ENCODE data around the gene ADAP1. TPM values are rescaled to one million over a fixed set of nuclear protein-coding genes. Genes with fewer than 3 reads are reported as not detected.

Gene ADAP1
- total RNA-seq, 4 donors from 2014 or later, result 84.9 to 360 (median 169) TPM

DNA sequence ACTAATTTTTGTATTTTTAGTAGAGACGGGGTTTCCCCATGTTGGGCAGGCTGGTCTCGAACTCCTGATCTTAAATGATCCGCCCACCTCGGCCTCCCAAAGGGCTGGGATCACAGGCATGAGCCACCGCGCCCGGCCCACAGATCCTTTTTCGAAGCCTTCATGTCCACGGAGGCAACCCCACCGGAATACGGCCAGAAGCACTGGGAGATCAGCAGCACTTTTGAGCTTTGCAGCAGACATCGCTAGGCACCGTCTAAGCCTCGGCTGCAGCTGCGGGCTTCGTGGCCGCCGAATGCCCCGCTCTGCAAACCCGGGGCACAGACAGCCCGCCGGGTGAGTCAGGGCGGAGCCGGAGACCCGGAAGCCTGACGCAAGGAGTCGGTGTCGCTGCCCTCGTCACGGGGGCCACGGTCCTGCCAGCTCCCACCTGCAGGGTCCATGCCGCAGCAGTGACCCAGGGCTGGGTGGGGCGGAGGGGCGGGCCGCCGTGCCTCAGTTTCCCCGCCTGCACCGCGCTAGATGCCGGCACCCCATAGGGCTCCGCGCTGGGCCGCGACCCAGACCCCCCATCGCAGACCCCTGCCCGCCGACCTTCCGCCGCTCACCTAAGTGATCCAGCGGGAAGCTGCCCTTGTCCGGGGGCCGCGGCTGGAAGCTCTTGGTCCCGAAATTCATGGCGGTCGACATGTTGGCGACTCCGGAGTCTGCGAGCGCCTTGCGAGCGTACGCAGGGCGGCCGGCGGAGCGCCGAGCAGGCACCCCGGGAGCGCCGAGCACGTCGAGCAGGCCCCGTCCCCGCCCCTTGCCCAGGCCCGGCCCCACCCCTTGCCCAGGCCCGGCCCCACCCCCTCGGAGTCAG is 20.6 kb upstream of the ADAP1 start, which contains the start of gene COX19:
Gene COX19 (minus strand): TSS at position 730 of the 862 bp plus-strand sequence. CDS start 40 bp downstream, at position 690.
- in situ Hi-C loops (cut with MboI; ENCODE audit: low pct_ligation_motif_present in 1 of 4, low pct_unique_long_range_greater_than_20kb in 1 of 4, low sequenced_read_pairs in 3 of 4) (loop anchor here in 3 of 4 donors (25.0 kb wide), 2 partner anchors 162 to 187 kb away; partner anchors contain the start of gene ZFAND2A (in 2 of the 3)), intact Hi-C loops (cut with DNase I; ENCODE audit: low total_unique reads) (no loop called here)

DNA sequence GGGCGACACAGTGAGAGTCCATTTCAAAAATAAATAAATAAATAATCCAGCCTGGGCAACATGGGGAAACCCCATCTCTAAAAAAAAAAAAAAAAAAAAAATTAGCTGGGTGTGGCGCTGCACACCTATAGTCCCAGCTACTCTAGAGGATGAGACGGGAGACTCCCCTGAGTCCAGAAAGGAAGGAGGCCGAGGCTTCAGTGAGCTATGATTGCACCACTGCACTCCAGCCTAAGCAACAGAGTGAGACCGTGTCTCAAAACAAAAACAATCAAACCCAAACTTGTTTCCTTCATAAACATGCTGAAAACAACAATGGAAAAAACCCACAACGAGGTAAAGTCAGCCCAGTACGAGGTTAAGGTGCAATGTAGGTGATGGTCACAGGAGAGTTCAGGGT is 19.7 kb upstream of the ADAP1 start:
- H3K4me1 ChIP-seq, result peaks cover 20 to 54% (median 44%) of the 10 kb centered on the region in 4 donors
- in situ Hi-C loops (cut with MboI; ENCODE audit: low pct_ligation_motif_present in 1 of 4, low pct_unique_long_range_greater_than_20kb in 1 of 4, low sequenced_read_pairs in 3 of 4), result no loop called here
- no peaks in the 10 kb centered on the region for H3K9me3 ChIP-seq
- peaks cover 0 to 30% (median 10%) of the 10 kb centered on the region in 4 donors for H3K36me3 ChIP-seq
- TF ChIP-seq, protein P1, sequence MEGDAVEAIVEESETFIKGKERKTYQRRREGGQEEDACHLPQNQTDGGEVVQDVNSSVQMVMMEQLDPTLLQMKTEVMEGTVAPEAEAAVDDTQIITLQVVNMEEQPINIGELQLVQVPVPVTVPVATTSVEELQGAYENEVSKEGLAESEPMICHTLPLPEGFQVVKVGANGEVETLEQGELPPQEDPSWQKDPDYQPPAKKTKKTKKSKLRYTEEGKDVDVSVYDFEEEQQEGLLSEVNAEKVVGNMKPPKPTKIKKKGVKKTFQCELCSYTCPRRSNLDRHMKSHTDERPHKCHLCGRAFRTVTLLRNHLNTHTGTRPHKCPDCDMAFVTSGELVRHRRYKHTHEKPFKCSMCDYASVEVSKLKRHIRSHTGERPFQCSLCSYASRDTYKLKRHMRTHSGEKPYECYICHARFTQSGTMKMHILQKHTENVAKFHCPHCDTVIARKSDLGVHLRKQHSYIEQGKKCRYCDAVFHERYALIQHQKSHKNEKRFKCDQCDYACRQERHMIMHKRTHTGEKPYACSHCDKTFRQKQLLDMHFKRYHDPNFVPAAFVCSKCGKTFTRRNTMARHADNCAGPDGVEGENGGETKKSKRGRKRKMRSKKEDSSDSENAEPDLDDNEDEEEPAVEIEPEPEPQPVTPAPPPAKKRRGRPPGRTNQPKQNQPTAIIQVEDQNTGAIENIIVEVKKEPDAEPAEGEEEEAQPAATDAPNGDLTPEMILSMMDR (IDR thresholded peaks at IDR 0.05), result no peak
- TF ChIP-seq EP300 (IDR thresholded peaks at IDR 0.05; ENCODE audit: low read depth), result no peak
- peak; percentile 38 for TF ChIP-seq POLR2A (IDR thresholded peaks at IDR 0.05)
- peak in 1 of 3 donors; percentile 7 for TF ChIP-seq POLR2AphosphoS5 (IDR thresholded peaks at IDR 0.05)
- DNase-seq, result no peak
- intact Hi-C loops (cut with DNase I; ENCODE audit: low total_unique reads), result no loop called here
- 10% methylated on average over 6 to 7 of the region's 7 CpGs for WGBS, 2 donors (ENCODE audit: low coverage in 1 of 2)
- H3K4me3 ChIP-seq, result peak overlapping the region; percentile 96 to 100 (median 98)
- H3K27me3 ChIP-seq, result no peaks in the 10 kb centered on the region
- peak overlapping the region; percentile 98 to 99 (median 98) for H3K27ac ChIP-seq

More for the DNA sequence above, 20.6 kb upstream of the ADAP1 start, which contains the start of gene COX19:
- TF ChIP-seq, protein P1 (IDR thresholded peaks at IDR 0.05), result peak in 2 of 5 experiments; percentile 10 to 16
- TF ChIP-seq EP300 (IDR thresholded peaks at IDR 0.05; ENCODE audit: low read depth), result no peak
- TF ChIP-seq POLR2AphosphoS5 (IDR thresholded peaks at IDR 0.05), result peak; percentile 76 to 93 (median 93)
- TF ChIP-seq POLR2A (IDR thresholded peaks at IDR 0.05), result peak; percentile 91
- Histone ChIP-seq H3K9me3 (no peaks in the 10 kb centered on the region), H3K27me3 (no peaks in the 10 kb centered on the region), H3K4me1 (peaks cover 20 to 54% (median 44%) of the 10 kb centered on the region in 4 donors), H3K36me3 (peaks cover 0 to 21% (median 7%) of the 10 kb centered on the region in 4 donors), H3K27ac (peak within 1 kb of the TSS; percentile 98 to 99 (median 98)), H3K4me3 (peak within 1 kb of the TSS; percentile 96 to 100 (median 98))
- 1% methylated on average over 62 of the region's 78 CpGs; no CpG with 5 or more reads in 1 of the 2 donors for WGBS, 2 donors (ENCODE audit: low coverage in 1 of 2)
- DNase-seq, result peak; percentile 93

GRCh38 chr7:973312-973711 is 18.8 kb upstream of the ADAP1 start:
- H3K36me3 ChIP-seq, result peaks cover 0 to 35% (median 14%) of the 10 kb centered on the region in 4 donors
- intact Hi-C loops (cut with DNase I; ENCODE audit: low total_unique reads) (no loop called here), in situ Hi-C loops (cut with MboI; ENCODE audit: low pct_ligation_motif_present in 1 of 4, low pct_unique_long_range_greater_than_20kb in 1 of 4, low sequenced_read_pairs in 3 of 4) (no loop called here)
- no peaks in the 10 kb centered on the region for H3K27me3 ChIP-seq
- H3K9me3 ChIP-seq, result no peaks in the 10 kb centered on the region
- H3K4me3 ChIP-seq, result peak overlapping the region in 1 of 4 donors; percentile 99
- H3K27ac ChIP-seq, result peak overlapping the region in 1 of 4 donors; percentile 98
- DNase-seq, result no peak
- 85 to 90% methylated on average over 3 to 9 of the region's 9 CpGs for WGBS, 2 donors (ENCODE audit: low coverage in 1 of 2)
- H3K4me1 ChIP-seq, result peaks cover 20 to 51% (median 40%) of the 10 kb centered on the region in 4 donors
- no peak for TF ChIP-seq POLR2A (IDR thresholded peaks at IDR 0.05)
- TF ChIP-seq POLR2AphosphoS5 (IDR thresholded peaks at IDR 0.05), result no peak
- TF ChIP-seq, protein P1 (IDR thresholded peaks at IDR 0.05), result no peak
- TF ChIP-seq EP300 (IDR thresholded peaks at IDR 0.05; ENCODE audit: low read depth), result no peak

DNA sequence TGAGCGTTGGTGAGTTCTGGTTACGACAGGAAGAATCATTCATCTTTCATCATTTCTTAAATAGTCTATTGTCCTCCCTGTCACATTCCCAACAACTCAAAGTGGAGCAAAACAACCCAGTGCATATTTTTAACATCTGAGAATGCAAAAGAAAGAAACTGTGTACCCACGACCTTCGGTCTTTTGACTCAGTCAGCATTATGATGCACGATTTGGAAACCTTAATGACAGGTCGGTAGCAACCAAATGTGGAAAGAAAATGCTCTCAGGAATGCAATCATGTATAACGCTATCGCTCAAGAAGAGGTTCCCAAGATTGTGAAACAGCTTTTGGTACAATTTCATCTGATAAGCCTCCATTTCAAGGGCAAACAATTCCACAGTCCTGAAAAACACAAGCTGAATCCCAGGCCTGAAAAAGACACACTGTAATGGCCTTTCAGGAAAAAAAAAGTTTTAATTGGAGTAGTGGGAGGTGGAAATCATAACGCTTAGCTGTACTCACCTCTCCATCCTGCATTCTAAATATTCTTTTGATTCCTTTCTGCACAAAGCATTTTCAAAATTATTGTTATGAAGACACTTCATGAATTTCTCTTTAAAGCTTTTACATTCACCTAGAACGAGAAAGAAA is 18.3 kb upstream of the ADAP1 start:
- WGBS, 2 donors (ENCODE audit: low coverage in 1 of 2), result 72 to 74% methylated on average over 10 of the region's 10 CpGs
- TF ChIP-seq EP300 (IDR thresholded peaks at IDR 0.05; ENCODE audit: low read depth) (no peak), POLR2A (IDR thresholded peaks at IDR 0.05) (no peak), POLR2AphosphoS5 (IDR thresholded peaks at IDR 0.05) (no peak)
- TF ChIP-seq, protein P1 (IDR thresholded peaks at IDR 0.05), result no peak
- intact Hi-C loops (cut with DNase I; ENCODE audit: low total_unique reads) (no loop called here), in situ Hi-C loops (cut with MboI; ENCODE audit: low pct_ligation_motif_present in 1 of 4, low pct_unique_long_range_greater_than_20kb in 1 of 4, low sequenced_read_pairs in 3 of 4) (no loop called here)
- Histone ChIP-seq H3K27ac (no peak overlapping the region), H3K36me3 (peaks cover 0 to 40% (median 17%) of the 10 kb centered on the region in 4 donors), H3K4me1 (peaks cover 20 to 46% (median 36%) of the 10 kb centered on the region in 4 donors), H3K27me3 (no peaks in the 10 kb centered on the region), H3K4me3 (no peak overlapping the region), H3K9me3 (no peaks in the 10 kb centered on the region)
- no peak for DNase-seq

All from transverse colon (tissue), 4 donors.